ENCODE results near the gene ZSCAN10. TPM values are rescaled to one million over a fixed set of nuclear protein-coding genes. Genes with fewer than 3 reads are reported as not detected.

Gene ZSCAN10
- total RNA-seq, 2 donors from 2014 or later: not detected

GRCh38 chr16:3049921-3050481, 49.1 kb downstream of the ZSCAN10 start:
- Histone ChIP-seq H3K4me3 (no peak overlapping the region), H3K27me3 (peaks cover 8 to 24% of the 10 kb centered on the region in 2 donors), H3K27ac (no peak overlapping the region), H3K4me1 (peaks cover 0 to 21% of the 10 kb centered on the region in 2 donors), H3K36me3 (no peaks in the 10 kb centered on the region), H3K9me3 (no peaks in the 10 kb centered on the region)
- no peak for TF ChIP-seq CTCF (IDR thresholded peaks at IDR 0.05)
- no peak for DNase-seq (ENCODE audit: low spot score)

GRCh38 chr16:3047387-3047720, 51.7 kb downstream of the ZSCAN10 start:
- TF ChIP-seq CTCF (IDR thresholded peaks at IDR 0.05): no peak
- no peaks in the 10 kb centered on the region for H3K9me3 ChIP-seq
- H3K36me3 ChIP-seq: no peaks in the 10 kb centered on the region
- no peak for DNase-seq (ENCODE audit: low spot score)
- no peak overlapping the region for H3K27ac ChIP-seq
- peaks cover 0 to 22% of the 10 kb centered on the region in 2 donors for H3K4me1 ChIP-seq
- no peak overlapping the region for H3K4me3 ChIP-seq
- H3K27me3 ChIP-seq: peaks cover 23 to 35% of the 10 kb centered on the region in 2 donors

GRCh38 chr16:3046641-3047386, 52.3 kb downstream of the ZSCAN10 start:
- no peaks in the 10 kb centered on the region for H3K36me3 ChIP-seq
- no peak overlapping the region for H3K27ac ChIP-seq
- DNase-seq (ENCODE audit: low spot score): no peak
- no peaks in the 10 kb centered on the region for H3K9me3 ChIP-seq
- H3K4me1 ChIP-seq: peaks cover 0 to 22% of the 10 kb centered on the region in 2 donors
- H3K27me3 ChIP-seq: peaks cover 23 to 35% of the 10 kb centered on the region in 2 donors
- TF ChIP-seq CTCF (IDR thresholded peaks at IDR 0.05): no peak
- peak overlapping the region in 1 of 2 donors; percentile 48 for H3K4me3 ChIP-seq

- H3K9me3 ChIP-seq: no peaks in the 10 kb centered on the region
- no peak within 1 kb of the TSS for H3K27ac ChIP-seq
- H3K36me3 ChIP-seq: no peaks in the 10 kb centered on the region
- no peak for TF ChIP-seq CTCF (IDR thresholded peaks at IDR 0.05)
- peak within 1 kb of the TSS; percentile 34 to 48 for H3K4me3 ChIP-seq
- H3K27me3 ChIP-seq: peaks cover 23 to 35% of the 10 kb centered on the region in 2 donors
- DNase-seq (ENCODE audit: low spot score): no peak
- H3K4me1 ChIP-seq: peaks cover 0 to 22% of the 10 kb centered on the region in 2 donors
Measured at GRCh38 chr16:3045758-3046640, 53.1 kb downstream of the ZSCAN10 start, which contains the start of gene MMP25. Gene MMP25 (plus strand): TSS chr16:3046561. CDS start chr16:3046918, 357 bp downstream.

- no peaks in the 10 kb centered on the region for H3K9me3 ChIP-seq
- no peak for DNase-seq (ENCODE audit: low spot score)
- H3K4me1 ChIP-seq: peaks cover 0 to 22% of the 10 kb centered on the region in 2 donors
- TF ChIP-seq CTCF (IDR thresholded peaks at IDR 0.05): no peak
- H3K27me3 ChIP-seq: peaks cover 23 to 35% of the 10 kb centered on the region in 2 donors
- H3K36me3 ChIP-seq: no peaks in the 10 kb centered on the region
- no peak overlapping the region for H3K27ac ChIP-seq
- H3K4me3 ChIP-seq: no peak overlapping the region
Measured at GRCh38 chr16:3044708-3045107, 54.4 kb downstream of the ZSCAN10 start.

Measured in right atrium auricular region (tissue), 2 donors.